Measurements from ENCODE around the gene TIAM2.

Gene TIAM2

GRCh38 chr6:155171109-155171746, 176.1 kb downstream of the TIAM2 start:
- ChIA-PET CTCF (interaction anchor here (0.6 to 8.6 kb wide), 12 partner anchors 12 to 497 kb away, joined by 3 to 247 read pairs (median 8); no protein-coding TSS in a partner anchor), POLR2A (interaction anchor here (1.0 to 1.2 kb wide), 3 partner anchors 14 to 303 kb away, joined by 3 to 4 read pairs (median 3); no protein-coding TSS in a partner anchor)
- peak; percentile 81 for DNase-seq (ENCODE audit: low read depth, low spot score)
- H3K4me3 ChIP-seq (ENCODE audit: low read depth, low read length), result no peak overlapping the region; the same call in 1 of the 2 replicates
- TF ChIP-seq, protein P1, sequence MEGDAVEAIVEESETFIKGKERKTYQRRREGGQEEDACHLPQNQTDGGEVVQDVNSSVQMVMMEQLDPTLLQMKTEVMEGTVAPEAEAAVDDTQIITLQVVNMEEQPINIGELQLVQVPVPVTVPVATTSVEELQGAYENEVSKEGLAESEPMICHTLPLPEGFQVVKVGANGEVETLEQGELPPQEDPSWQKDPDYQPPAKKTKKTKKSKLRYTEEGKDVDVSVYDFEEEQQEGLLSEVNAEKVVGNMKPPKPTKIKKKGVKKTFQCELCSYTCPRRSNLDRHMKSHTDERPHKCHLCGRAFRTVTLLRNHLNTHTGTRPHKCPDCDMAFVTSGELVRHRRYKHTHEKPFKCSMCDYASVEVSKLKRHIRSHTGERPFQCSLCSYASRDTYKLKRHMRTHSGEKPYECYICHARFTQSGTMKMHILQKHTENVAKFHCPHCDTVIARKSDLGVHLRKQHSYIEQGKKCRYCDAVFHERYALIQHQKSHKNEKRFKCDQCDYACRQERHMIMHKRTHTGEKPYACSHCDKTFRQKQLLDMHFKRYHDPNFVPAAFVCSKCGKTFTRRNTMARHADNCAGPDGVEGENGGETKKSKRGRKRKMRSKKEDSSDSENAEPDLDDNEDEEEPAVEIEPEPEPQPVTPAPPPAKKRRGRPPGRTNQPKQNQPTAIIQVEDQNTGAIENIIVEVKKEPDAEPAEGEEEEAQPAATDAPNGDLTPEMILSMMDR (IDR thresholded peaks at IDR 0.05; ENCODE audit: insufficient read depth, low read length, missing control alignments), result no peak

DNA sequence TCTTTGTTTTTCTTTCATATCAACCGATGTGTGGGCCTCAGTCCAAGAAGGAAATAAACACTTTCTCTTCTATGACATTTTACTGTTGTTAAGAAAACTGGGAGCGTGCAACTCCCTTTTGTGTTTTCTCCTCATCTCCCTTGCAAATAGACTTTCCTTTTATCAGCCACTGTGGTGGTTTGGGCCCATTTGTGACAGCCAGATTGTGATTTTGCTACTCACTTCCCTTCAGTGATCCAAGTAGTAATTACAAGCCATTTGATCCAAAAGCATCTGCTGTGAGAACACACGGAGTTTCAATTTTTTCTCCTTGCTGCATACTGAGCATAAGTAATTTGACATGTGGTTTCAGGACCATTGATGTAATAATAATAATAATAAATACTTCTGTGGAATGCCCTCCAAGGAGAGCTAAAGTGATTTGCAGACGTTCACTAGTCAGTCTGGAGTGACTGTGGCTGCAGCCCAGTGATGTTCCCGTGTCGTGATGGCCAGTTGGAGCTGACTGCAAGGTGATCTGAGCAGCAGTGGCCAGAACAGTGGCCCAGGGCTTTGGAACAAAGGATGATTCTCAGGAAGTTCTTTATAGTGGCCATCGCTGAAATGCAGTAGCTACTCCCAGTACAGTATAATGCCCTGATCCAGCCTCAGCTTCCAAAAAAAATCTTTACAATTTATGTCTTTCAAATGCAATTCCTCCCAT, 176.8 kb downstream of the TIAM2 start:
- CTCF ChIA-PET, result interaction anchor here (0.7 to 8.6 kb wide), 15 partner anchors 12 to 497 kb away, joined by 3 to 247 read pairs (median 4); no protein-coding TSS in a partner anchor
- DNase-seq (ENCODE audit: low read depth, low spot score), result no peak
- POLR2A ChIA-PET, result interaction anchor here (1.0 to 1.2 kb wide), 2 partner anchors 14 to 240 kb away, joined by 3 to 4 read pairs; no protein-coding TSS in a partner anchor
- H3K4me3 ChIP-seq (ENCODE audit: low read depth, low read length), result no peak overlapping the region
- TF ChIP-seq, protein P1 (IDR thresholded peaks at IDR 0.05; ENCODE audit: insufficient read depth, low read length, missing control alignments), result no peak

DNA sequence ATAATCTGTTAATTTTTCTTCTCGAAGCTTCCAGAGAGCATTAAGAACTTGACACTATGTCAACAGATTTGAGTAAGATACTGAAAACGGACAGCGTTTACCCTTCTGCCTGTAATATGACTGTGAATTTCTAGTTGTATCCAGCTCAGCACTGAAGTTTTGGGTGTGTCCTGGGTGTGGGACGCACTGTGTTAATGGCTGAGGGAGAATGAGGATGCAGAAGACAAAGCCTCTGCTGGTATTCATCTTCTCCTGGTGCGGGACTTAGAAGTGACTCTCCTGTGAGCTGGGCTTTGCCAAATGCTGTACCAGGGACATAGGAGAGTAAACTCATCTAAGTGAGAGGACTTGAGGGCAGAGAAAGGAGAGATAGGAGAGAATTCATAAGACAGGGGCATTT, 178.4 kb downstream of the TIAM2 start:
- no peak overlapping the region for H3K4me3 ChIP-seq (ENCODE audit: low read depth, low read length)
- no peak for DNase-seq (ENCODE audit: low read depth, low spot score)
- POLR2A ChIA-PET, result no interaction called here
- TF ChIP-seq, protein P1 (IDR thresholded peaks at IDR 0.05; ENCODE audit: insufficient read depth, low read length, missing control alignments), result no peak
- CTCF ChIA-PET, result interaction anchor here (0.6 to 8.6 kb wide), 24 partner anchors 10 to 499 kb away, joined by 3 to 247 read pairs (median 4); no protein-coding TSS in a partner anchor

DNA sequence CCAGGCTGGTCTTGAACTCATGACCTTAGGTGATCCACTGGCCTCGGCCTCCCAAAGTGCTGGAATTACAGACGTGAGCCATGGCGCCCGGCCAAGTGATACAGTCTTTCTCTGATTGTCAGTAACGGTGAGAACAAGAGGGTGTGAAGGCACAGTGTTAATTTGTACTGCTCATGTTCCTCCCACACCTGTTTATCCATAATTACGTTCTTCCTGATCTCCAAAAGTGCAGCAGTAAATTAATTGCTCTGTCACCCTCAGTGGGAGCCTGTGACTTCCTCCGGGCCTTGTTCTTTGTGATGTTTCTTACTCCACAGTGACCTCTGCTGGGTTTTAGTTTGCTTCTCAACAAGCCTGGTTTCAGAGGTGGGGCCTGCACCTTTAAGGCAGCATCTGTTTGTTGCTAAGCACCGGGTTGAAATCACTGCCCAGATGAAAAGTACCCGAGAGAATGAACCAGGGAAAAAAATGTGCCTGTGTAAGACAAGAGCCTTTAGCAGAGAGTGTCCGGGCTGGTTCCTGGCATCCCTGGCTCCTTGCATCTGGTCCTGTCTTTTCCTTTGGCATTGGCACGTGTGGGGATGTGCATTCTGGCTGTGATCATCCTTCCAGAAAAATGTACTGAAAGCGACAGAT, 179.6 kb downstream of the TIAM2 start:
- POLR2A ChIA-PET, result no interaction called here

DNA sequence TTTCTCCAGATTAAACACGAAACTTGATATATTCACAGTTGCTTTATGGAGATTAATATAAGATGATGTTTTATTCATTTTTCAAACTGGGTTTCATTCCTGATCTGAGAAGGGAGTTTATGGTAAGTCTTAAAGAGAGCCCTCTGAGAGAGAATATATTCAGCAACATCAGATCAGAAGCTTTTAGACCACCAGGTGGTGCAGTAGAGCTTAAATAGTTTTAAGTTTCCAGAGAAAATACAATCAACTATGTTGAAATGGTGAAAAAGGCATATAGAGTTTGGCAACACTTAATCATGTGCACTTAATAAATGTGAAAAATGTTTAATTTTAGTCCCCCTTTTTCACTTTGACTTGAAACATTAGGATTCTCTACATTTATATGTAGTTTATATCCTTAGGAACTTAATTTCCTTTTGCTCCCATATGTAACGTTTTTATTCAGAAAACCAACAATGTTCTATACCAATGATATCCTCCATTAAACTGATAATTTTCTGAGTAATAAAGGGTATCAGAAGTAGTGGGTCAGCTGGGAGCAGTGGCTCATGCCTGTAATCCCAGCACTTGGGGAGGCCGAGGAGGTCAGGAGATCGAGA, 182.3 kb downstream of the TIAM2 start:
- TF ChIP-seq, protein P1 (IDR thresholded peaks at IDR 0.05; ENCODE audit: insufficient read depth, low read length, missing control alignments), result peak; percentile 26
- no peak for DNase-seq (ENCODE audit: low read depth, low spot score)
- ChIA-PET CTCF (interaction anchor here (0.5 to 4.7 kb wide), 42 partner anchors 8 to 502 kb away, joined by 3 to 292 read pairs (median 4); partner anchors contain the start of genes CLDN20 and TFB1M), POLR2A (no interaction called here)
- no peak overlapping the region for H3K4me3 ChIP-seq (ENCODE audit: low read depth, low read length)

More for the DNA sequence above, 179.6 kb downstream of the TIAM2 start:
- TF ChIP-seq, protein P1 (IDR thresholded peaks at IDR 0.05; ENCODE audit: insufficient read depth, low read length, missing control alignments), result peak; percentile 53
- no peak overlapping the region for H3K4me3 ChIP-seq (ENCODE audit: low read depth, low read length)
- CTCF ChIA-PET, result interaction anchor here (1.1 to 8.6 kb wide), 17 partner anchors 54 to 500 kb away, joined by 3 to 247 read pairs (median 10); no protein-coding TSS in a partner anchor
- no peak for DNase-seq (ENCODE audit: low read depth, low spot score)

All from AG04449 (cell line).